Ureter (tissue), 1 donor: ENCODE data around the gene NEURL3. TPM values are rescaled to one million over a fixed set of nuclear protein-coding genes. Genes with fewer than 3 reads are reported as not detected.
"Not testable (repeated sequence)": the region's sequence is repeated elsewhere in the genome, so short reads cannot be mapped to it uniquely, and the experiment has no call there.

Experiments used
- DNase-seq: peaks from one replicate; pipeline ENCODE4 v3.0.0-alpha.2; 2020; ENCODE audit warnings: low spot score
- total RNA-seq: library from RNA; stranded (reverse); gene quantifications from one replicate; pipeline ENCODE4 v1.2.4, GENCODE V29; 2023
- donor health status: DM: yes; HTN: yes; CAD: no.

The NEURL3 gene
- total RNA-seq, 1 donor from 2014 or later, result 0.70 TPM

GRCh38 chr2:96485751-96486651 lies 19.2 kb downstream of the NEURL3 start:
- peak; percentile 75 for DNase-seq

DNA sequence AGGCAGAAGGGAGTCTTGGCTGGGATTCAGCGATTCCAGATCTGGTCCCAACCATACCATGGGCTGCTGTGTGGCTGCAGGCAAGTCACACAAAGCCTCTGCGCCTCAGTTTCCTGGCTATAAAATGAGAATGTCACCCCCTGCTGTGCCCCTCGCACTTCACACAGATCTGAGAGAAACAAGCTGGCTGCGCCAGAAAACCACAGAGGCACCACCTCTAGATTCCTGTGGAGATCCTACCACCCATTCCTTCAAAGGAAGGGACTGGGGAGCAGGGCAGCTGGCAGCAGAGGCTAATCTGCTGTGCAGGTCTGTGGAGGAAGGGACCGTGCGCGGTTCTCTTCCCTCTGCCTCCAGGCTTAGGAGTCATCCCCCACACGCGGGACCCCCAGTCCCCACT lies 19.8 kb downstream of the NEURL3 start:
- DNase-seq, result no peak

- DNase-seq, result no peak
Measured at GRCh38 chr2:96484091-96484490, 21.1 kb downstream of the NEURL3 start.

GRCh38 chr2:96477458-96477857 lies 27.7 kb downstream of the NEURL3 start:
- DNase-seq, result no peak

GRCh38 chr2:96471772-96472171 lies 33.4 kb downstream of the NEURL3 start:
- DNase-seq, result no peak

GRCh38 chr2:96470636-96471035 lies 34.5 kb downstream of the NEURL3 start:
- peak; percentile 62 for DNase-seq

GRCh38 chr2:96470109-96470508 lies 35.0 kb downstream of the NEURL3 start:
- DNase-seq, result no peak

- DNase-seq, result no peak
Measured at GRCh38 chr2:96468904-96469303, 36.3 kb downstream of the NEURL3 start.

- DNase-seq, result no peak
Measured at GRCh38 chr2:96464651-96465050, 40.5 kb downstream of the NEURL3 start.

DNA sequence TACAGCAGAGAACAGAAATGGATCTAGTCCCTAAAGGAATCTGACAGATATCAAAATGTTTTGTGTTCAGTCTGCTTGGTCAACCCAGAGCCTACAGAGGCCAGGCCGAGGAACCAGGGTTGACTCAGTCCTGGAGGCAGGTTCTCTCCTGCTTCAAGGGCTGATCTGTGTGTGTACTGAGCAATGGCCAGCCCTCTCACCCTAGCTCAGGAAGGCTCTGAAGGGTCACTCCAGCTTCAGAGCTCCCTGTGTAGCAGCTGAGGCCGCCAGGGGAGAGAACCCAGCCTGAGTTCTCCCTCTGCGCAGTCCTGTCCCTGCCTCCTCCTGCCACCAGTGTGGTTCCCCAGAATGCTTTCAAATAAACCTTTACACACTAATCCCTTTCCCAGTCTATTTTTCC lies 41.1 kb downstream of the NEURL3 start:
- DNase-seq, result no peak

DNA sequence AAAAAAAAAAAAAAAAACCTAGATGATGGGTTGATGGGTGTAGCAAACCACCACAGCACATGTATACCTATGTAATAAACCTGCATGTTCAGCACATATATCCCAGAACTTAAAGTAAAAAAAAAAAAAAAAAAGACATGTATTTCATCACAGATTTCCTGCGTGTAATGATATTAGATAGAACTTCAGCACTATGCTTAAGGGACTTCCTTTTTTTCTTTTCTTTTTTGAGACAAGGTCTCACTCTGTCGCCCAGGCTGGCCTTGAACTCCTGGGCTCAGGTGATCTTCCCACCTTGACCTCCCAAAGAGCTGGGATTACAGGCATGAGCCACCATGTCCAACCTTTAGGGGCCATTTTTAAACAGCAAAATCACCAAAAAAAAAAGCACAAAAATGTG lies 42.0 kb downstream of the NEURL3 start:
- no peak for DNase-seq

- DNase-seq, result not testable (repeated sequence)
Measured at GRCh38 chr2:96461616-96462015, 43.5 kb downstream of the NEURL3 start.

DNA sequence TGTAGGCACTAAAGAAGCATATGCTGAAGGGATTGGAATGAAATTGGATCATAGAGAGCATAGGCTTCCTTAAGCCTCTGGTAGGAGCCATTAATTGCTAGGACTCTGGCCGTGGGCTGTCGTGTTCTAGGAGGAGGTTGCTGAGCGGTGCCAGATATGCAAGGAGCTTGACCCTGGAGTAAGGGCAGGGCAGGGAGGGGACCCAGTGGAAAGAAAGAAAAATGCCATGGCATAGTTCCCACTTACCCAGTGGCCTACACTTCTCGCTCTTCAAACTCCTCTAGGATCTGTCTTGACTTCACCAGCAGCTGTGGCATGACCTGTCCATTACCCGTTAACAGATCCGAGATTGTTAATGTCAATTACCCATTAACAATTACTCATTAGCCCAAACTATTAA lies 53.1 kb downstream of the NEURL3 start:
- DNase-seq, result no peak

GRCh38 chr2:96449637-96450036 lies 55.5 kb downstream of the NEURL3 start:
- no peak for DNase-seq

GRCh38 chr2:96449174-96449573 lies 56.0 kb downstream of the NEURL3 start:
- no peak for DNase-seq

DNA sequence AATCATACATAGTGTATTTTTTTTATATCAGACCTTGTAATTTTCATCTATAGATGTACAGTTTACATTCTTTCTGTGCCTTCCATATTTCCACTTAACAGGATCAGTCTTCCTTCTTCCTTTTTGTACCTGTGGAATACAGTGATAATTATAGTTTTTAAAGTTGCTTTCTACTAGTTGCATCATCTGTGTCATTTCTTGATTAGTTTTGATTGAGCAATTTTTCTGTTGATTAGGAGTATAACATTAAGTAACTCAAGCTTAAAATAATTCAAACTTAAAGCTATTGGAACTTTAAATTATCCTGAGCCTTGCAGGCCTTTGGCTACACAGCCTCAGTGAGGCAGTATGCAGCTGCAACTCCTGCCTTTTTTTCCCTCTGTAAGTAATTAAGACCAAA lies 57.4 kb downstream of the NEURL3 start:
- no peak for DNase-seq

Other genes with a start within 250 kb of the NEURL3 start
- gene TMEM127, start 239.4 kb downstream of the NEURL3 start, total RNA-seq, result 52.6 TPM
- gene CIAO1, start 239.1 kb downstream of the NEURL3 start, total RNA-seq, result 79.4 TPM
- 139 TPM for gene SNRNP200, start 199.8 kb downstream of the NEURL3 start, total RNA-seq
- 1.7 TPM for gene ITPRIPL1, start 180.0 kb downstream of the NEURL3 start, total RNA-seq
- 1.3 TPM for gene NCAPH, start 169.6 kb downstream of the NEURL3 start, total RNA-seq
- gene ARID5A, start 31.4 kb upstream of the NEURL3 start, total RNA-seq, result 36.6 TPM
- 57.2 TPM for gene KANSL3, start 133.0 kb upstream of the NEURL3 start, total RNA-seq
- 1.1 TPM for gene FER1L5, start 137.4 kb upstream of the NEURL3 start, total RNA-seq
- gene LMAN2L, start 234.7 kb upstream of the NEURL3 start, total RNA-seq, result 19.1 TPM